Glomerular visceral epithelial cell (primary cell): ENCODE measurements around the gene APBB1IP.

Experiments used
- DNase-seq: peaks from one replicate; pipeline ENCODE4 v3.0.0-alpha.2; 2016; ENCODE audit errors: extremely low spot score

APBB1IP gene

DNA sequence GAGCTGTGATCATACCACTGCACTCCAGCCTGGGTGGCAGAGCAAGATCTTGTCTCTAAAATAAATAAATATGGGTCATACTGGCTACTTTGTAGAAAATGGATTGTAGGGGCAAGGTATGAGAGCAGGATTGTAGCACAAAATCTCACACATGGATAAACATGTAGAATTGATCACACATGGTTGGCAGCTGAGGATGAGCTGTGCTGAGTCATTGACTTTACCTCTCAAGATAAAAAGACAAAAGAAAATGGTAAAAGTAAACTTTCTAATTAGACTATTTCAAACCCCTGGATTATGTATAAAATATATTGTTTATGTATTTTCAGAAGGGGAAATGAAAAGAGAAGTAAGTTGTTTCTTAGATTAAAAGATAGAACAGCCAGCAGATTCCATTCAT is 69.3 kb downstream of the APBB1IP start:
- no peak for DNase-seq

DNA sequence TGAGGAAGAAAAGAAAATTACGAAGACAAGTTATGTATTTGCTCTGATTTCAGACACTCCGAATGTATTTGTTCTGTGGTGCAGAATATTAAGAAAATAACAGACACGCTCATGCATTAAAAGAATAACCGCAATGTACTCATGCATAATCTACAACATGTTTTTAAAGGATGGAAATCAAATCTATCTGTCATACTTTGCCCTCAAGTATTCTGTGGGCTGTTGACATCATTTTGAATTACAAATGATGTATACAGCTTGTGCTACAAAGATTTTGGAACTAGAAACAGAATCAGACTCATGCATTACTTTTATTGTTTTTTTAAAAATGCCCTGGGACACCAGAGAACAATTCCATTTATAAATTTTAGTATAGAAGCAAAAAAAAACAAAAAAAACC is 69.9 kb downstream of the APBB1IP start:
- DNase-seq, result no peak

GRCh38 chr10:26509307-26509706 is 71.2 kb downstream of the APBB1IP start:
- DNase-seq, result no peak

GRCh38 chr10:26513101-26513500 is 75.0 kb downstream of the APBB1IP start:
- no peak for DNase-seq

DNA sequence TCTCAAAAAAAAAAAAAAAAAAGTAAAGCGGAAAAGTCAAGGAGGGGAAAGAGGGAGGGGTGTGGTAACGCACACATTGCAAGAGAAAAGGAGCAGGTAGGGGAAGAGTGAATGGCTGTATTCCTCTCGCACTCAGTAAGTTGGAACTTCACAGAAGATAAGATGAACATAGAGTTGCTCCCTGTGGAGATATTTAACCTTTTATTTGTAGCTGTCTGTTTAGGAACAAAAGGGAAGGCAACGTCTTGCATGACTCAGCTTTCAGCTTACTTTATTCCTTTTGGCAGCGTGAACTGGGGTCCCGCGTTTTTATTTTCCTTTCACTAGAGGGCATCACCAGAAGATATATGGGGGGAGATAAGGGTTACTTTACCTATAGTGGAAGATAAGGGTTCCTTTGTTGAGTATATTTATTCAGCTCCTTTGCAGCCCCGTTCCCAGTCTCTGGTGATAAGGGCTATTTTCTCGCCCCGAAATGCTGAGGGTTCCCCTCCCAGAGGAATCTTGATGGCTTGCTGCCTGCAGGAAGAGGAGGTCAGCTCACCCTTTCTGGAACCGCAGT is 78.5 kb downstream of the APBB1IP start:
- DNase-seq, result no peak

- no peak for DNase-seq
These were observed 79.2 kb downstream of the APBB1IP start for GRCh38 chr10:26517141-26517867.

- DNase-seq, result no peak
These were observed 81.7 kb downstream of the APBB1IP start for GRCh38 chr10:26519803-26520202.

DNA sequence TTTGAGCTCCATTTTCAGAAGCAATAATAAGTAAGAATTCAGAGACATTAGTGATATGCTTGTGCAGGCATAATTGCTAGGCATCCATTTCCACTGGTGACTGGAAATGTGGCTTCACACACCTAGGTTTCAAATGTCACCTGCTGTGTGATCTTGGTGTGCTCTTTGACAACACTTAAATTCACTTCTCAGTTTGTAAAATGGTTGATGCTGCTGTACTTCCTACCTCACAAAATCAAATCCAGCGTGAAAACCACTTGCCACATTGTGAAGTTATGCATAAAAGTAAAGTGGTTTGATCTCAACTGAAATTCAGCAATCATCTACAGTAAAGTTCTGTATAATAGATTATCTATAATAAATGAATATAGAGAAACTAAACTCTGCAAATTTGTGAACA is 82.4 kb downstream of the APBB1IP start:
- DNase-seq, result no peak

DNA sequence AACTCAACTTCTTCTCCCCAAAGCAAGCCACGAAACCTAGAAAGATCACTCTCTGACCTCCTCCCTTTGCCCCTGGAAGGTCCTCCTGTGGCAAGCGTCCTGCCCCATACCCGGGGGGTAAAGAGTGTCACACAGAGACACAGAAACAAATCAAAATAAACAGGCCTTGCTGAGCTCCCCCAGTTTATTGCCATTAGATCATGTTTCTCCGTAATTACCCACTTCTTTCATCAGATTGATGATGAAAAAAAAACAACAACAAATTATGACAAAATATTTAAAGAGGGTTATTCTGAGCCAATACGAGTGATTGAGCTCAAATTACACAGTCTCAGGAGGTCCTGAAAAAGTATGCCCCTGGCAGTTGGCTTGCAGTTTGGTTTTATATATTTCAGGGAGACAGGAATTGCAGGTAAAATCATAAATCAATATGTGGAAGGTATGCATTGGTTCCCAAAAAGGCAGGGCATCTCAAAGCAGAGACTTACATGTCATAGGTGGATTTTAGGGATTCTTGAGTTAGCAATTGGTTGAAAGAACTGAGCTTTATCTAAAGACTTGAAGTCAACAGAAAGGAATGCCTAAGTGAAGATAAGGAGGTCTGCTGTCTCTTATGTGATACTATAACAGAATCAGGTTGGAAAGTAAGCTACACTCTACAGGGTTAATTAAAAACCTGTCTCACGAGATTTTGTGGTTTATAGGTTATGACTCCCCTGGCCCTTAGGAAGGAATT is 86.2 kb downstream of the APBB1IP start:
- peak; percentile 2 for DNase-seq

DNA sequence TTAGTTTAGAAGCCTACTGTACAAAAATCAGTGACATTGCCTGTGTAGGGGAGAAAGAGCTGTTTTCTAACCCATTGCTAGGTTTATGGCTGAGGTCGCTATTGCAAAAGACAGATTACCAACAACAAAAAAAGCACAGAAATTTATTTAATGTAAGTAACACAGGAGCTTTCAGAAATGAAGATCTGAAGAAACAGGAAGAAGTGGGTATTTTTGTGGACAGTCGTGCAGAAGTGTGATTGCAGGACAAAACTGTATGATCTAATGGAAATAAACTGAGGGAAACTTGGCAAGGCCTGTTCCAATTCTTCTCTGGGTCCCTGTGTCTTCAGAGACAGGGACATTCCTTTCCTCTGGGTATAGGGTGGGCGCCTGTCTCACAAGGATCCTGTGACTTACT is 87.4 kb downstream of the APBB1IP start:
- no peak for DNase-seq

- DNase-seq, result no peak
These were observed 88.9 kb downstream of the APBB1IP start for GRCh38 chr10:26527018-26527417.

- DNase-seq, result no peak
These were observed 89.9 kb downstream of the APBB1IP start for GRCh38 chr10:26528048-26528447.

GRCh38 chr10:26528715-26529393 is 90.7 kb downstream of the APBB1IP start:
- DNase-seq, result no peak

- no peak for DNase-seq
These were observed 96.2 kb downstream of the APBB1IP start for GRCh38 chr10:26534384-26534783.

DNA sequence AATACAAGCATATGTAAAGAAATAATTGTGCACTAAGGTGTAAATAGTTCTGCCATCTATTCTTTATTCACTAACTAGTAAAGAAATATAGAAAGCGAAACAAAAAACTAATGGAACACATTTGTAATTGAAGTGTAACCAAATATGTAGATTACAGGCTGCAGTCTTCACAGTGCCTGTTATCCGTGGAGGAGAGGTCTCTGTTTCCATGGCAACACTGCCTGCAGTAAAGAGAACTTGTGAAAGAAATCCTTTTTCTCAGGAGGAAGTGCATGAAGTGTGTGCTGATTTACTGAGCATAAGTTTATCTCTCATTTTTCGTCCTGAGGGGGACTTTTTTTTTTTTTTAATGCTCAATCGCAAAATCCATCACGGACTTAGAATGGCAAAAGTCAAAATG is 102.5 kb downstream of the APBB1IP start:
- DNase-seq, result no peak

GRCh38 chr10:26543567-26544306 is 105.6 kb downstream of the APBB1IP start:
- DNase-seq, result no peak

DNA sequence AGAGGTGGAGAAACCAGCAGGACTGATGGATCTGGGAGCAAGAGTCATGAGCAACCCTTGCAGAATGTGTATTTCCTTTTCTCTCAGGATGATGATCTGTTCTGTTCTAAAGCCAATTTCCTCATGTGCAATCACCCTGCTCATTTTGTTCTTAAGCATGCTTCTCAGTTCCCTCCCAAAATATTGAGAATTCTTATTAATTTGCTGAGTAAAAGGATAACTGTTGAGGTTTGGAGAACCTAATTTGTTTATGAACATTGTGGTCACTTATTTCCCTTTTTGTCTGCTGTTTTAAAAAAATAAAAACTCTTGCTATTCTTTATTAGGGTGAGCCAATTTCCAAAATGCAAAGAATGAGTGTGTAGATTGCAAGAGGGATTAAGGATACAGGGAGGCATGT is 106.8 kb downstream of the APBB1IP start:
- no peak for DNase-seq

- no peak for DNase-seq
These were observed 112.8 kb downstream of the APBB1IP start for GRCh38 chr10:26550774-26551526.

- no peak for DNase-seq
These were observed 116.1 kb downstream of the APBB1IP start for GRCh38 chr10:26554246-26554645.

- peak; percentile 66 for DNase-seq
These were observed 117.7 kb downstream of the APBB1IP start for GRCh38 chr10:26555719-26556368.
